ENCODE results near the gene TGFBR2.

DNA sequence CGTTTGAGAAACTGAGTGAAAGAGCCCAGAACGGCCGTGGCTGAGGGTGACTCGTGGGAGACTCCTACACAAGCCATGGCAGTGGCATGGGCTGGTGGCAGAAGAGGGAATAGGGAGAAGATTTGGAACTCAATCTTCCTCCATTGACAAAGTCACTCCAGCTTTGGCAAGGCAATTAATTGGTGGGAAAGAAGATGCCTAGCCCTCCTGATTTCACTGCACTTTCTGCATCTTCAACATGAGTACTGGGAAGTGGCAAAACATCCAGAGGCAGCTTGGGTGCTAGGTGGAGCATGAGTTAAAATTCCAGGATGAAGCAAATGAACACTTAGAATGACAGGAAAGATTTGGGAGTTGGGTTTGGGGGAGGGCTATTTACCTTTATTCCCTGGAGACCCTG, 1.4 kb upstream of the TGFBR2 start:
- TF ChIP-seq, protein P1, sequence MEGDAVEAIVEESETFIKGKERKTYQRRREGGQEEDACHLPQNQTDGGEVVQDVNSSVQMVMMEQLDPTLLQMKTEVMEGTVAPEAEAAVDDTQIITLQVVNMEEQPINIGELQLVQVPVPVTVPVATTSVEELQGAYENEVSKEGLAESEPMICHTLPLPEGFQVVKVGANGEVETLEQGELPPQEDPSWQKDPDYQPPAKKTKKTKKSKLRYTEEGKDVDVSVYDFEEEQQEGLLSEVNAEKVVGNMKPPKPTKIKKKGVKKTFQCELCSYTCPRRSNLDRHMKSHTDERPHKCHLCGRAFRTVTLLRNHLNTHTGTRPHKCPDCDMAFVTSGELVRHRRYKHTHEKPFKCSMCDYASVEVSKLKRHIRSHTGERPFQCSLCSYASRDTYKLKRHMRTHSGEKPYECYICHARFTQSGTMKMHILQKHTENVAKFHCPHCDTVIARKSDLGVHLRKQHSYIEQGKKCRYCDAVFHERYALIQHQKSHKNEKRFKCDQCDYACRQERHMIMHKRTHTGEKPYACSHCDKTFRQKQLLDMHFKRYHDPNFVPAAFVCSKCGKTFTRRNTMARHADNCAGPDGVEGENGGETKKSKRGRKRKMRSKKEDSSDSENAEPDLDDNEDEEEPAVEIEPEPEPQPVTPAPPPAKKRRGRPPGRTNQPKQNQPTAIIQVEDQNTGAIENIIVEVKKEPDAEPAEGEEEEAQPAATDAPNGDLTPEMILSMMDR (conservative IDR thresholded peaks at IDR 0.05; ENCODE audit: low read length): no peak
- no peak for TF ChIP-seq EZH2phosphoT487 (IDR thresholded peaks at IDR 0.05; ENCODE audit: borderline replicate concordance)
